H9 (cell line): ENCODE results near the gene MYO1F. TPM values are rescaled to one million over a fixed set of nuclear protein-coding genes. Genes with fewer than 3 reads are reported as not detected.

Experiments
- DNase-seq: peaks from one replicate; pipeline ENCODE4 v3.0.0-alpha.2; 2017
- H2AFZ ChIP-seq: one replicate; pipeline ENCODE4 v1.6.1; 2013; ENCODE audit warnings: mild to moderate bottlenecking, low read length, control low read depth, moderate library complexity
- H2AK5ac ChIP-seq: 2 replicates; pipeline ENCODE4 v1.6.1; 2013; ENCODE audit warnings: low read length, control low read depth, mixed read lengths; ENCODE audit not compliant: insufficient read length
- H2BK120ac ChIP-seq: one replicate; pipeline ENCODE4 v1.6.1; 2013; ENCODE audit warnings: low read depth, mild to moderate bottlenecking, low read length, control low read depth, inconsistent platforms; ENCODE audit not compliant: poor library complexity, severe bottlenecking
- H2BK12ac ChIP-seq: 2 replicates; pipeline ENCODE4 v1.6.1; 2013; ENCODE audit warnings: low read length, control low read depth, mixed read lengths, low read depth; ENCODE audit not compliant: insufficient read length
- H2BK15ac ChIP-seq: 2 replicates; pipeline ENCODE4 v1.6.1; 2013; ENCODE audit warnings: low read depth, low read length, control low read depth
- H2BK20ac ChIP-seq: one replicate; pipeline ENCODE4 v1.6.1; 2013; ENCODE audit warnings: low read depth, mild to moderate bottlenecking, low read length, control low read depth, inconsistent platforms; ENCODE audit not compliant: poor library complexity, severe bottlenecking
- H2BK5ac ChIP-seq: 2 replicates; pipeline ENCODE4 v1.6.1; 2013; ENCODE audit warnings: low read length, control low read depth, mixed read lengths; ENCODE audit not compliant: insufficient read length
- H3K14ac ChIP-seq: 2 replicates; pipeline ENCODE4 v1.6.1; 2013; ENCODE audit warnings: low read length, control low read depth; ENCODE audit not compliant: insufficient read depth
- H3K18ac ChIP-seq: 2 replicates; pipeline ENCODE4 v1.6.1; 2013; ENCODE audit warnings: low read depth, mild to moderate bottlenecking, mixed read lengths, low read length, control low read depth; ENCODE audit not compliant: insufficient read length
- H3K23ac ChIP-seq: 2 replicates; pipeline ENCODE4 v1.6.1; 2013; ENCODE audit warnings: low read length, control low read depth, mixed read lengths, low read depth; ENCODE audit not compliant: insufficient read length
- H3K23me2 ChIP-seq: 2 replicates; pipeline ENCODE4 v1.6.1; 2013; ENCODE audit warnings: low read depth, mild to moderate bottlenecking, mixed read lengths, low read length, control low read depth; ENCODE audit not compliant: insufficient read length, poor library complexity, severe bottlenecking
- H3K27ac ChIP-seq: 2 replicates; pipeline ENCODE4 v1.5.1; 2013; ENCODE audit warnings: low read length, control low read depth, mixed read lengths, low read depth; ENCODE audit not compliant: insufficient read length
- H3K27me3 ChIP-seq: 2 replicates; pipeline ENCODE4 v1.6.1; 2013; ENCODE audit warnings: low read length, control low read depth, inconsistent platforms; ENCODE audit not compliant: insufficient read depth
- H3K4ac ChIP-seq: 2 replicates; pipeline ENCODE4 v1.6.1; 2013; ENCODE audit warnings: low read depth, mild to moderate bottlenecking, control low read depth, inconsistent platforms, low read length, moderate library complexity
- H3K4me1 ChIP-seq: 2 replicates; pipeline ENCODE4 v1.6.1; 2013; ENCODE audit warnings: low read length, control low read depth, inconsistent platforms; ENCODE audit not compliant: insufficient read depth
- H3K4me2 ChIP-seq: 2 replicates; pipeline ENCODE4 v1.6.1; 2013; ENCODE audit warnings: low read length, control low read depth, mixed read lengths; ENCODE audit not compliant: insufficient read length, insufficient read depth
- H3K56ac ChIP-seq: 2 replicates; pipeline ENCODE4 v1.6.1; 2013; ENCODE audit warnings: low read depth, mild to moderate bottlenecking, mixed read lengths, low read length, control low read depth; ENCODE audit not compliant: insufficient read length
- H3K79me1 ChIP-seq: 2 replicates; pipeline ENCODE4 v1.6.1; 2013; ENCODE audit warnings: low read depth, mild to moderate bottlenecking, moderate library complexity, low read length, control low read depth, inconsistent platforms; ENCODE audit not compliant: insufficient read depth, poor library complexity, severe bottlenecking
- H3K79me2 ChIP-seq: 2 replicates; pipeline ENCODE4 v1.6.1; 2013; ENCODE audit warnings: low read length, control low read depth, inconsistent platforms; ENCODE audit not compliant: insufficient read depth
- H3K9ac ChIP-seq: 2 replicates; pipeline ENCODE4 v1.6.1; 2013; ENCODE audit warnings: low read length, control low read depth, mixed read lengths; ENCODE audit not compliant: insufficient read length; ENCODE audit errors: extremely low read depth
- H3K9me3 ChIP-seq: one replicate; pipeline ENCODE4 v1.6.1; 2013; ENCODE audit warnings: low read depth, low read length, inconsistent platforms; ENCODE audit not compliant: control insufficient read depth
- H3T11ph ChIP-seq: one replicate; pipeline ENCODE4 v1.6.1; 2013; ENCODE audit warnings: mild to moderate bottlenecking, low read length, control low read depth, inconsistent platforms
- H4K20me1 ChIP-seq: one replicate; pipeline ENCODE4 v1.6.1; 2013; ENCODE audit not compliant: control insufficient read depth, insufficient read length, insufficient read depth
- H4K5ac ChIP-seq: 2 replicates; pipeline ENCODE4 v1.6.1; 2013; ENCODE audit warnings: low read depth, mild to moderate bottlenecking, mixed read lengths, low read length, control low read depth; ENCODE audit not compliant: insufficient read length
- H4K8ac ChIP-seq: replicated peaks from 2 replicates; pipeline ENCODE4 v1.6.1; 2013; ENCODE audit warnings: low read length, control low read depth, mixed read lengths, low read depth; ENCODE audit not compliant: insufficient read length
- H4K91ac ChIP-seq: 2 replicates; pipeline ENCODE4 v1.6.1; 2013; ENCODE audit warnings: low read depth, mild to moderate bottlenecking, moderate library complexity, mixed read lengths, low read length, control low read depth; ENCODE audit not compliant: insufficient read length
- H3K27ac Mint-ChIP-seq, 3 experiments: 2 replicates in 2 of 3; 3 replicates in 1 of 3; pipeline ENCODE4 v1.8.0; 2020 to 2021; ENCODE audit warnings: mixed read lengths in 3 of 3, mild to moderate bottlenecking in 1 of 3, moderate library complexity in 1 of 3
- H3K27me3 Mint-ChIP-seq: 2 replicates; pipeline ENCODE4 v1.8.0; 2021; ENCODE audit warnings: low read depth, mild to moderate bottlenecking, moderate library complexity, mixed read lengths
- H3K36me3 Mint-ChIP-seq, 3 experiments: 2 replicates in 2 of 3; 3 replicates in 1 of 3; pipeline ENCODE4 v1.8.0; 2020 to 2021; ENCODE audit warnings: low read depth in 3 of 3, mixed read lengths in 3 of 3; ENCODE audit not compliant: insufficient read depth in 1 of 3
- H3K4me1 Mint-ChIP-seq, 2 experiments: 2 replicates each; pipeline ENCODE4 v1.8.0; 2020; ENCODE audit warnings: mixed read lengths in 2 of 2
- H3K4me3 Mint-ChIP-seq, 2 experiments: 2 replicates in 1 of 2; 3 replicates in 1 of 2; pipeline ENCODE4 v1.8.0; 2020 to 2021; ENCODE audit warnings: mild to moderate bottlenecking in 2 of 2, mixed read lengths in 2 of 2, moderate library complexity in 1 of 2
- H3K9me3 Mint-ChIP-seq, 2 experiments: 2 replicates in 1 of 2; 3 replicates in 1 of 2; pipeline ENCODE4 v1.8.0; 2020; ENCODE audit warnings: mild to moderate bottlenecking in 2 of 2, mixed read lengths in 2 of 2, moderate library complexity in 1 of 2
- WGBS: extraction: QIAGEN DNeasy Blood & Tissue Kit; methylation state at CpG from one replicate; pipeline ENCODE4 v1.1.7; 2013; ENCODE audit warnings: missing lambda C conversion rate, low lambda C conversion rate, mixed read lengths; ENCODE audit not compliant: insufficient read length; ENCODE audit errors: extremely low coverage; 5-methylcytosine and 5-hydroxymethylcytosine counted together
- total RNA-seq: library from RNA; stranded (reverse); gene quantifications from 2 replicates; pipeline ENCODE4 v1.2.1, GENCODE V29; 2021
- TF ChIP-seq, protein P1 (sequence below): fragments of 200-600 bp; sonication (generic); conservative IDR thresholded peaks from 3 replicates; pipeline ENCODE4 v1.8.0; 2021; ENCODE audit warnings: antibody characterized with exemption, mild to moderate bottlenecking

The MYO1F gene
- total RNA-seq, 1 experiment from 2014 or later = 1.0 TPM

DNA sequence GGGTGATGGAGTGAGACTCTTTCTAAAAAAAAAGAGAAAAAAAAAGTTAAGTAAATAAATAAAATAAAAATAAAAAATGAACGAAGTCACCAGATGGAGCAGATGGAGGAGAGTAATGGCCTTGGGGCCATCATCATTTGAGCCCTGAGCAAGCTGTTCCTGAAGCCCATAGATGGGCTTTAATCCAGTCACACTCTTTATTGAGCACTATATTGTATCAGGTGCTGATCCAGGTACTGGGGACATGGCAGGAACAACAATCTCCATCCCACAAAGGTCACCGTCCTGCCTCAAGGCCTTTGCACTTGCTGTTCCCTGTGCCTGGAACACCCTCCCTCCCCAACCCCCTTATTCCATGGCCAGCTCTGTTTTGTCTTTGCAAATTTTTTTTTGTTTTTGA lies 37.2 kb upstream of the MYO1F start:
- no peak overlapping the region for H3K23ac ChIP-seq
- no peak overlapping the region for H3K4me2 ChIP-seq
- Mint-ChIP-seq H3K4me1 (peaks cover 16 to 27% of the 10 kb centered on the region in 2 experiments), H3K27ac (no peak overlapping the region), H3K9me3 (no peaks in the 10 kb centered on the region; a peak in 1 of 5 replicates), H3K36me3 (no peaks in the 10 kb centered on the region; a peak in 2 of 7 replicates), H3K27me3 (no peaks in the 10 kb centered on the region; the same call in none of the 2 replicates), H3K4me3 (no peak overlapping the region)
- TF ChIP-seq, protein P1, sequence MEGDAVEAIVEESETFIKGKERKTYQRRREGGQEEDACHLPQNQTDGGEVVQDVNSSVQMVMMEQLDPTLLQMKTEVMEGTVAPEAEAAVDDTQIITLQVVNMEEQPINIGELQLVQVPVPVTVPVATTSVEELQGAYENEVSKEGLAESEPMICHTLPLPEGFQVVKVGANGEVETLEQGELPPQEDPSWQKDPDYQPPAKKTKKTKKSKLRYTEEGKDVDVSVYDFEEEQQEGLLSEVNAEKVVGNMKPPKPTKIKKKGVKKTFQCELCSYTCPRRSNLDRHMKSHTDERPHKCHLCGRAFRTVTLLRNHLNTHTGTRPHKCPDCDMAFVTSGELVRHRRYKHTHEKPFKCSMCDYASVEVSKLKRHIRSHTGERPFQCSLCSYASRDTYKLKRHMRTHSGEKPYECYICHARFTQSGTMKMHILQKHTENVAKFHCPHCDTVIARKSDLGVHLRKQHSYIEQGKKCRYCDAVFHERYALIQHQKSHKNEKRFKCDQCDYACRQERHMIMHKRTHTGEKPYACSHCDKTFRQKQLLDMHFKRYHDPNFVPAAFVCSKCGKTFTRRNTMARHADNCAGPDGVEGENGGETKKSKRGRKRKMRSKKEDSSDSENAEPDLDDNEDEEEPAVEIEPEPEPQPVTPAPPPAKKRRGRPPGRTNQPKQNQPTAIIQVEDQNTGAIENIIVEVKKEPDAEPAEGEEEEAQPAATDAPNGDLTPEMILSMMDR = no peak
- no peak overlapping the region for H3K4ac ChIP-seq
- no peak overlapping the region for H3T11ph ChIP-seq
- no peaks in the 10 kb centered on the region for H3K79me1 ChIP-seq
- H2BK15ac ChIP-seq = no peak overlapping the region
- no peaks in the 10 kb centered on the region for H3K27me3 ChIP-seq
- no peaks in the 10 kb centered on the region for H4K20me1 ChIP-seq
- H3K56ac ChIP-seq = no peak overlapping the region
- no peak overlapping the region for H2BK5ac ChIP-seq
- H3K4me1 ChIP-seq = no peaks in the 10 kb centered on the region; the same call in 1 of the 2 replicates
- no peak overlapping the region for H3K14ac ChIP-seq
- H3K27ac ChIP-seq = no peak overlapping the region
- no peaks in the 10 kb centered on the region for H3K9me3 ChIP-seq
- H3K9ac ChIP-seq = no peak overlapping the region
- no peak overlapping the region for H4K8ac ChIP-seq
- H2BK120ac ChIP-seq = no peak overlapping the region
- H2BK12ac ChIP-seq = no peak overlapping the region
- no peak overlapping the region for H2AFZ ChIP-seq
- H3K23me2 ChIP-seq = peaks cover 8% of the 10 kb centered on the region
- H2BK20ac ChIP-seq = no peak overlapping the region
- no peak for DNase-seq
- no peak overlapping the region for H2AK5ac ChIP-seq
- no peak overlapping the region for H3K18ac ChIP-seq
- no peak overlapping the region for H4K5ac ChIP-seq
- no peaks in the 10 kb centered on the region for H3K79me2 ChIP-seq
- H4K91ac ChIP-seq = no peak overlapping the region
- no CpG with 5 or more reads among the region's 2 CpGs for WGBS
